ENCODE results near the gene GINS2.

Gene GINS2

DNA sequence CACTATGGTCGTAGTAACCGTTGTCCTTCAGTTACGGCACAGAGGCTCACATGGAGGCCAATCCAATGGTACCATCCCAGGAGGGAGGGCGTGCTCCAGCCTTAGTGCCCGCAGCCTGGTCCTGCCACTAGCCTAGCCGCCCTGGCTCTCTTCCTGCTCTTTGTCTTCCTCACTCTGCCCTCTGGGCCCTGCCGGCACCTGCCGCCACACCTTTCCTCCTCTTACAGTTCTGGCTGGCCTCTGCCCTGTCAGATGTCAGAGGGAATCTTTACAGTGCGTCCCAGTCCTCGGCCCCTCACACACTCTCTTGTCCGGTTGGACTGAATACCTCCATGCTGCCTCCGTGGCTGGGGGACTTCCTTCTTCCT lies 23.4 kb downstream of the GINS2 start:
- FAIRE-seq: no peak

- no peak for FAIRE-seq
Measured at GRCh38 chr16:85664580-85665372, 24.0 kb downstream of the GINS2 start.

GRCh38 chr16:85663891-85664321 lies 24.8 kb downstream of the GINS2 start:
- FAIRE-seq: no peak

DNA sequence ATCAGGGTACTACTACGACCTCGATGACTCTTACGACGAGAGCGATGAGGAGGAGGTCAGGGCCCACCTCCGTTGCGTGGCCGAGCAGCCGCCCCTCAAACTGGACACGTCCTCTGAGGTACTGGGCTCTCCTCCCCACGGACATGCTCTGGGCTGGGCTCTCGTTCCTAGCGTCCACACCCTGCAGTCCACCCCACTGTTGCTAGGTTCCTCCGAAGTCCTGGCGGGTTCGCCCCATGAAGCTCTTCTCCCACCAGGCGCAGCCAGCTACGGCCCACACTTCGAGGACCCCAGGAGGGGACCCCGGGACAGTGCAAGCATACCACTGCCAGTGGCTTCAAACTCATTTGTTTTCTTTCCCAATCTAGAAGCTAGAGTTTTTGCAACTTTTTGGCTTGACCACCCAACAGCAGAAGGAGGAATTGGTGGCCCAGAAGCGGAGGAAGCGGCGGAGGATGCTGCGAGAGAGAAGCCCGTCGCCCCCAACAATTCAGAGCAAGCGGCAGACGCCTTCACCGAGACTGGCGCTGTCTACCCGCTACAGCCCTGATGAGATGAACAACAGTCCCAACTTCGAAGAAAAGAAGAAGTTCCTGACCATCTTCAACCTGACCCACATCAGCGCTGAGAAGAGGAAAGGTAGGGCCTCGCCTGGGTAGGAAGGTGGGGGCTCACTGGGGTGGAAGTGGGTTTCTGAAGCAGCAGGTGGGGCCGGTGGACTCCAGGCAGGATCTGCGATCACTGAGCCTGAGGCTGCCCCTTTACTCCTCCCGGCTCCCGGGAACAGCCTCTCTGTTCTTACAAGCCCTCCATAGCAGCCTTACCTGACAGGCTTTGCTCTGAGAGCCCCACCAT lies 25.6 kb downstream of the GINS2 start:
- FAIRE-seq: no peak

GRCh38 chr16:85662482-85662812 lies 26.3 kb downstream of the GINS2 start:
- FAIRE-seq: no peak

DNA sequence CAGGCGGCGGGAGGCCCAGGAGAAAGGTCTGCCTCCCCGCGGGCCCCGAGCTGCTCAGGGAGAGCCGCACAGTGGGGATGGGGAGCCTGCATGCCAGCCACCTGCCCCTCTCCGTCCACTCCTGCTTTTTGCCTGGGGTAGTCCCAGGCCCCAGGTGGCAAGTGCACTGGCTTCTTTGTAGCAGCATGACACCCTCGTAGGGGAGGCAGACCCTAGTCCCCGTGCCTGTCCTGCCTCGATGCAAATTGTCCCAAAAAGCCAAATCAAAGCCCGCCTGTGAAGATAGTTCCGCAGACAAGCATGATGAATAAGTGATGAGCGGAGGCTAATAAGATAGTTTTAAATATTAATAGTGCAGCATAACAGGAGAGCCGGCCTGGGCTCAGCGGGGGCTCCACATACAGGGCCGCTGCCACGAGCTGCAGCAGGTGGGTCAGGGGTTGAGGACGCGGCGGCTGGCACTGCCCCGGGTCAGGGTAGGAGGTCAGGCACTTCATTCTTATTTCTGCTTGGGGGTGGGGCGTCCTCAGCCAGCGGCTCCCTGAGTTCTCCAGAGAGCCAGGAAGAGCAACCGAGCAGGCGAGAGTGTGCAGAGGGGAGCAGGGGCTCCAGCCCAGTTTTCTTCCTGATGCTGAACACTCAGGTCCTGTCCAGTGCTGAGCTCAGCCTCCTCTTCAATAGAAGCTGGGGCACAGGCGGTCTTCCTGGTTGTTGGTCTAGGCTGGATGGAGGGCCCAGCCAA lies 26.8 kb downstream of the GINS2 start:
- FAIRE-seq: no peak

DNA sequence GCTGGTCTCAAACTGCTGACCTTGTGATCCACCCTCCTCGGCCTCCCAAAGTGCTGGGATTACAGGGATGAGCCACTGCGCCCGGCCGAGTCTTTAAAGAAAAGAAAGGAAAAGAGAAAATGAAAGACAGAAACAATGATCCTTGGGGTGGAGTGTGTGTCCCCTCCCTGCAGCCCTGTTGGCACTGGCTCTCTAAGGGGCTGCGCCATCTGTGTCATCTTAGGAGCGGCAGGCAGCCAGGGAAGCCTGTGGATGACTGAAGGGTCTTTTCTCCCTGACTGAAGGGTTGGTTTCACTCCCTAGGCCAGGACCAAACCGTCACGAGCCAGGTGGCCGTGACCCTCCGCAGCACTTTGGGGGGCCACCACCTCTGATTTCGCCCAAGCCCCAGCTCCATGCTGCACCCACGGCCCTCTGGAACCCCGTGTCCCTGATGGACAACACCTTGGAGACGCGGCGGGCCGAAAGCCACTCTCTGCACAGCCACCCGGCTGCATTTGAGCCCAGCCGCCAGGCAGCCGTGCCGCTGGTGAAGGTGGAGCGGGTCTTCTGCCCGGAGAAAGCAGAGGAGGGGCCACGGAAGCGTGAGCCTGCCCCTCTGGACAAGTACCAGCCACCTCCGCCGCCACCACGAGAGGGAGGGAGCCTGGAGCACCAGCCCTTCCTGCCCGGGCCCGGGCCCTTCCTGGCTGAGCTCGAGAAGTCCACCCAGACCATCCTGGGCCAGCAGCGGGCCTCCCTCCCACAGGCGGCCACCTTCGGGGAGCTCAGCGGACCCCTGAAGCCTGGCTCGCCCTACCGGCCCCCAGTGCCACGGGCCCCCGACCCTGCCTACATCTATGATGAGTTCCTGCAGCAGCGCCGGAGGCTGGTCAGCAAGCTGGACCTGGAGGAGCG lies 27.7 kb downstream of the GINS2 start:
- FAIRE-seq: no peak

- no peak for FAIRE-seq
Measured at GRCh38 chr16:85659805-85660511, 28.8 kb downstream of the GINS2 start.

DNA sequence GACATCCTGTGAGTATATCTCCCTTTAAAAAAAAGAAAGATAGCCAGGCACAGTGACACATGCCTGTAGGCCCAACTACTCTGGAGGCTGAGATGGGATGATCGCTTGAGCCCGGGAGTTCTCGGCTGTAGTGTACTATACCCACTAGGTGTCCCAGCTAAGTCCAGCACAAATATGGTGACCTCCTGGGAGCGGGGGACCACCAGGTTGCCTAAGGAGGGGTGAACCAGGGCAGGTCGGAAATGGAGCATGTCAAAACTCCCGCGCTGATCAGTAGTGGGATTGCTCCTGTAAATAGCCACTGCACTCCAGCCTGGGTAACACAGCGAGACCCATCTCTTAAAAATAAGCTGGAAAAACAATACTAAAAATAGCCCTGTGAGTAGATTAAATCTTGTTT lies 29.4 kb downstream of the GINS2 start:
- no peak for FAIRE-seq

GRCh38 chr16:85658504-85659326 lies 30.0 kb downstream of the GINS2 start:
- FAIRE-seq: no peak

GRCh38 chr16:85657996-85658395 lies 30.8 kb downstream of the GINS2 start:
- FAIRE-seq: no peak

- FAIRE-seq: no peak
Measured at GRCh38 chr16:85657267-85657650, 31.5 kb downstream of the GINS2 start.

DNA sequence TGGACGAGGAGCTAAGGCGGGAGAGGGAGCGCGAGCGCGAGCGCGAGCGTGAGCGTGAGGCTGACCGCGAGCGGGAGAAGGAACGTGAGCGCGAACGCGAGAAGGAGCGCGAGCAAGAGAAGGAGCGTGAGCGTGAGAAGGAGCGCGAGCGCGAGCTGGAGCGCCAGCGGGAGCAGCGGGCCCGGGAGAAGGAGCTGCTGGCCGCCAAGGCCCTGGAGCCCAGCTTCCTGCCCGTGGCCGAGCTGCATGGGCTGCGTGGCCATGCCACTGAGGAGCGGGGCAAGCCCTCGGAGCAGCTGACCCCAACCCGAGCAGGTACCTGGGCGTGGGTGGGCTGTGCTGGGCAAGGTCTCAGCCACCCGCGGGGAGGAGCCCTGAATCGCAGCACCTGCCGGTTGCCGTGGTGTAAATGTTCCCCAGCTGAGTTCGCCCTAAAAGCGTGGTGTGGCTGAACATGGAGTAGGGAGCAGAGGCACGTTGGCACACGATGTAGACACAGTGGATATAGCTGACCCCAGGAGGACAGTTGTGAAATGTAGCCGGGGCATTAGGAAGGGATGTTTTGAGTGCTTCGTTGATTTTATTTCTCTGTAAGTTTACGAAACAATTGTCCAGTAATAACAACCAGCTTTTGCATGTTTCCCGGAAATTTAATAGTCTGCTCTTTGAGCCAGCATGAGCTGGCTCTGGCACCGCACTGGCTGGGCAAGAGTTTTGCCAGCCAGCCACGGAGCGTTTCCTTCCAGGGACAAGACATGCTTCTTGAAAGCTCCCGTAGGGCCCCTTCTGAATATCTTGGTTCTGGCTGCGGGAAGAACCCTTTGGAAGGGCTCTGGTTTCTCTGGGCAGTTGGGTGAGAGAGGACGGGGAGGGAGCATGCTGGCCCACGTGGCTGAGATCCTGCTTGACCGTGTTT lies 32.1 kb downstream of the GINS2 start:
- no peak for FAIRE-seq

- no peak for FAIRE-seq
Measured at GRCh38 chr16:85655216-85656129, 33.3 kb downstream of the GINS2 start.

GRCh38 chr16:85654251-85655095 lies 34.3 kb downstream of the GINS2 start:
- no peak for FAIRE-seq

DNA sequence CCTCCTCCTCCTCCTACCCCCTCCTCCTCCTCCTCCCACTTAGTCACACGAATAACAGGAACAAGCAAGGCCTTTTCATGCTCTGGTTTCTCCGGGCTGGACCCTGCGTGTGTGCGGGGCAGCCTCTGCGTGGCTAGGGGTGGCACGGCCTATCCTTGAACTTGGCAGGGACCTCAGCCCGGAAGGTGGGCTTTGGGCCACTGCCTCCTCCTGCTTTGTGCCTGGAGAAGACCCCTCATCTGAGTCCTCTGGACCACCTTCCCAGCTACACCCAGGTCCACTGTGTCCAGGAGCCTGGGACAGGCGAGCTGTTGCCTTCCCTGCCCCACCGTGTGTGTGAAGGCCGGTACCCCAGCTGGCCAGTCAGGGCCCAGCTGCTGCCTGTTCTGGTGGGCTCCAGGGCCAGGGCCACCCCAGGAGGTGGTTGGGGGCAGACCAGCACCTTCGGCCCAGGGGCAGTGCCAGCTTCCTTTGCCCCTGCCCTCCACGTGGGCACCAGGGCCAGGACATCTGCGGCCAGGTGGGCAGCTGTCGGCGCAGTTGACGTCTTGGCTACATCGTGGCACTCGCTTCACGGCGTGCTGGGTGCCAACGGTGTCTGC lies 35.4 kb downstream of the GINS2 start:
- no peak for FAIRE-seq
